Right atrium auricular region (tissue), 2 donors: ENCODE measurements around the gene PLXNB3. TPM values are rescaled to one million over a fixed set of nuclear protein-coding genes. Genes with fewer than 3 reads are reported as not detected.

ENCODE experiments used
- DNase-seq: peaks from one replicate; pipeline ENCODE4 v3.0.0-alpha.2; 2019; ENCODE audit warnings: low spot score
- H3K27ac ChIP-seq, 2 donors: fragments of 200-600 bp; sonication (generic); 1 replicate in 1 of 2; 2 replicates in 1 of 2; pipeline ENCODE4 v1.5.1; 2016 to 2019
- H3K27me3 ChIP-seq, 2 donors: fragments of 200-600 bp; sonication (generic); one replicate each; pipeline versions ENCODE4 v1.5.1 to v1.6.0; 2017 to 2019
- H3K36me3 ChIP-seq: fragments of 200-600 bp; sonication (generic); one replicate; pipeline ENCODE4 v1.5.1; 2016
- H3K4me1 ChIP-seq, 2 donors: fragments of 200-600 bp; sonication (generic); one replicate each; pipeline versions ENCODE4 v1.5.1 to v1.6.0; 2017 to 2019
- H3K4me3 ChIP-seq, 2 donors: fragments of 200-600 bp; sonication (generic); 1 replicate in 1 of 2; 2 replicates in 1 of 2; pipeline ENCODE4 v1.5.1; 2017 to 2019; ENCODE audit warnings: mild to moderate bottlenecking in 1 of 2, moderate library complexity in 1 of 2
- H3K9me3 ChIP-seq, 2 donors: fragments of 200-600 bp; sonication (generic); one replicate each; pipeline ENCODE4 v1.5.1; 2019
- total RNA-seq, 2 donors: library from RNA; depleted of rRNA; stranded (reverse); fragments of >200 nt; gene quantifications; one replicate each; pipeline ENCODE4 v1.1.0, GENCODE V29; 2016
- TF ChIP-seq, protein P1 (sequence below), 2 donors: fragments of 200-600 bp; sonication (generic); IDR thresholded peaks; one replicate each; pipeline ENCODE4 v1.5.1; 2019; ENCODE audit warnings: antibody characterized with exemption in 2 of 2

The PLXNB3 gene
- total RNA-seq, 2 donors from 2014 or later = 5.6 to 8.2 TPM

DNA sequence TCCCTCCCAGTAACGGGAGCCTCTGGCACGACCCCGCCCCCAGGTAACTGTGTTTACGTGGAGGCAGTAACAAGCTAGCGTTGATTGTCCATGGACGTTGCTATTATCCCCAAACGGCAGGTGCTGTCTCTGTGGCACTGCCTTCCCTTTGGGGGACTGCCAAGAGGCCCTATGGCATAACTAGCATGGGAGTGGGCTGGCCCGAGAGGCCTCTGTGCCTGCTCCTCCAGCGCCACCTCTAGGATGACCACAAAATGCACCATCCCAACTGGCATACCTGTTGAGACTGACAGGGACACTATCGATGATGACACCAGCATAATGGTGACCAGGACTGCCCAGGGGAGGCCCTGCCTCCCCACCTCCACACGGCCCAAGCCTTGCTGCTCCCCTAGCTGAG, 18.3 kb downstream of the PLXNB3 start:
- TF ChIP-seq, protein P1, sequence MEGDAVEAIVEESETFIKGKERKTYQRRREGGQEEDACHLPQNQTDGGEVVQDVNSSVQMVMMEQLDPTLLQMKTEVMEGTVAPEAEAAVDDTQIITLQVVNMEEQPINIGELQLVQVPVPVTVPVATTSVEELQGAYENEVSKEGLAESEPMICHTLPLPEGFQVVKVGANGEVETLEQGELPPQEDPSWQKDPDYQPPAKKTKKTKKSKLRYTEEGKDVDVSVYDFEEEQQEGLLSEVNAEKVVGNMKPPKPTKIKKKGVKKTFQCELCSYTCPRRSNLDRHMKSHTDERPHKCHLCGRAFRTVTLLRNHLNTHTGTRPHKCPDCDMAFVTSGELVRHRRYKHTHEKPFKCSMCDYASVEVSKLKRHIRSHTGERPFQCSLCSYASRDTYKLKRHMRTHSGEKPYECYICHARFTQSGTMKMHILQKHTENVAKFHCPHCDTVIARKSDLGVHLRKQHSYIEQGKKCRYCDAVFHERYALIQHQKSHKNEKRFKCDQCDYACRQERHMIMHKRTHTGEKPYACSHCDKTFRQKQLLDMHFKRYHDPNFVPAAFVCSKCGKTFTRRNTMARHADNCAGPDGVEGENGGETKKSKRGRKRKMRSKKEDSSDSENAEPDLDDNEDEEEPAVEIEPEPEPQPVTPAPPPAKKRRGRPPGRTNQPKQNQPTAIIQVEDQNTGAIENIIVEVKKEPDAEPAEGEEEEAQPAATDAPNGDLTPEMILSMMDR (IDR thresholded peaks at IDR 0.05) = peak in 1 of 2 donors; percentile 21
- no peak overlapping the region for H3K4me3 ChIP-seq

DNA sequence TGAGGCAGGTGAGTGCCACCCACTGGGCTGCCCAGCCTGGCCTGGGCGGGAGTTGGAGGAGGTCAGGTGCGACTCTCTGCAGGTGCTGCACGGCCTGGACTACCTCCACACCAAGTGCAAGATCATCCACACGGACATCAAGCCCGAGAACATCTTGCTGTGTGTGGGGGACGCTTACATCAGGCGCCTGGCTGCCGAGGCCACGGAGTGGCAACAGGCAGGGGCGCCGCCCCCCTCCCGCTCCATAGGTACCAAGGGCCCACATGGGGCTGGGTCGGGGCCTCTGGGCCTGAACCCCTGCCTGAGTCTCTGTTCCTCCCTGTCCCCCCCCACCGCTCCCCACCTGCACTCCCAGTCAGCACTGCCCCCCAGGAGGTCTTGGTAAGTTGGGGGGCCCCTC, 18.8 kb downstream of the PLXNB3 start:
- no peak for DNase-seq
- TF ChIP-seq, protein P1 (IDR thresholded peaks at IDR 0.05) = no peak
- H3K27me3 ChIP-seq = no peaks in the 10 kb centered on the region
- H3K36me3 ChIP-seq = peaks cover 21% of the 10 kb centered on the region
- H3K9me3 ChIP-seq = no peaks in the 10 kb centered on the region
- H3K27ac ChIP-seq = no peak overlapping the region
- H3K4me3 ChIP-seq = no peak overlapping the region
- H3K4me1 ChIP-seq = peaks cover 0 to 25% of the 10 kb centered on the region in 2 donors

More for the DNA sequence above, 18.3 kb downstream of the PLXNB3 start:
- Histone ChIP-seq H3K9me3 (no peaks in the 10 kb centered on the region), H3K27me3 (no peaks in the 10 kb centered on the region), H3K27ac (no peak overlapping the region), H3K4me1 (peaks cover 0 to 25% of the 10 kb centered on the region in 2 donors), H3K36me3 (peaks cover 21% of the 10 kb centered on the region)
- DNase-seq = no peak

DNA sequence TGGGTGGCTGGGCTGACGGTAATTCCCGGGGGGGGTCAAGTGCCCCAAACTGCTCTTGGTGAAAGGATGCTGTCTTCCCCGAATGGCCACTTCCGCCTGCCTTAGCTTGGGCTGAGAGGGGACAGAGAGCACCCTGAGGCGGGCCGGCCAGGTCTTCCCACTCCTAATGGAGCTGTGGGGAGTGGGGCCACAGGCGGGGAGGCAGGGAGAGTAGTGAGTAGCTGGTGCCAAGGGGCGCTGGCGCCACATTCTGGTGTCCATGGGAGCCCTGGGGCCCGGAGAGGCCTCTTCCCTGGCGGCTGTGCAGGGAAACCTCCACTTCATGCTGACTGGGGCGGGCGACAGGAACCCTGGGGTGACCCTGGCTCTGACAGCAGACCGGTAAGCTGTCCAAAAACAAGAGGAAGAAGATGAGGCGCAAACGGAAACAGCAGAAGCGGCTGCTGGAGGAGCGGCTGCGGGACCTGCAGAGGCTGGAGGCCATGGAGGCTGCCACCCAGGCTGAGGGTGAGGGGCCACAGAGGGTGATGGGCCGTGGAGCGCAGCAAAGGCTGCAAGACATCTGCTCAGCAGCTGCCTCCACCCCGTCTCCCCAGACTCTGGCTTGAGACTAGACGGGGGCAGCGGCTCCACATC, 19.4 kb downstream of the PLXNB3 start:
- TF ChIP-seq, protein P1 (IDR thresholded peaks at IDR 0.05) = no peak
- DNase-seq = no peak
- Histone ChIP-seq H3K36me3 (peaks cover 22% of the 10 kb centered on the region), H3K4me1 (peaks cover 0 to 25% of the 10 kb centered on the region in 2 donors), H3K9me3 (no peaks in the 10 kb centered on the region), H3K4me3 (no peak overlapping the region), H3K27me3 (no peaks in the 10 kb centered on the region), H3K27ac (no peak overlapping the region)

DNA sequence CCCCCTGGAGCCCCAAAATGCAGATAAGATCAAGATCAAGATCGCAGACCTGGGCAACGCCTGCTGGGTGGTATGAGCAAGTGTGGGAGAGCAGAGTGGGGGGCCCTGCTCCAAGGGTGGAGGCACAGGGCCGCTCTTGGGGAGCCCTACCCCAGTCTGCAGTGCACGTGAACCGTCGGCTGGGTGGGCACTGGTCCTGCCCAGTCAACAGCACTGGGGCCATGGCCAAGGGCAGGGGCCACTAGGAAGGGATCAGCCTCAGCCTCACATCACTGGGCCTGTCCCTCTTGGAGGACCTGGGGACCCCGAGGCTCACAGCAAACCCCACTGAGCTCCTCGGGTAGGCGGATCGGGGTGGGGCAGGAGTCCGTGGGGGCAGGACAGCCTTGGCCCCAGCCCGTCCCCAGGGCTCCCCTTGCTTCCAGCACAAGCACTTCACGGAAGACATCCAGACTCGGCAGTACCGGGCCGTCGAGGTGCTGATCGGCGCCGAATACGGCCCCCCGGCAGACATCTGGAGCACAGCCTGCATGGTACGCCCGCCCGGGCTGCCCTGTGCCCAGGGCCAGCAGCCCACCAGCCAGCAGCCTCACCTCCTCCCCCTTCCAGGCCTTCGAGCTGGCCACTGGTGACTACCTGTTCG, 20.4 kb downstream of the PLXNB3 start:
- peaks cover 29% of the 10 kb centered on the region for H3K36me3 ChIP-seq
- no peaks in the 10 kb centered on the region for H3K9me3 ChIP-seq
- TF ChIP-seq, protein P1 (IDR thresholded peaks at IDR 0.05) = no peak
- no peak overlapping the region for H3K4me3 ChIP-seq
- H3K4me1 ChIP-seq = peaks cover 0 to 25% of the 10 kb centered on the region in 2 donors
- no peaks in the 10 kb centered on the region for H3K27me3 ChIP-seq
- no peak for DNase-seq
- no peak overlapping the region for H3K27ac ChIP-seq

DNA sequence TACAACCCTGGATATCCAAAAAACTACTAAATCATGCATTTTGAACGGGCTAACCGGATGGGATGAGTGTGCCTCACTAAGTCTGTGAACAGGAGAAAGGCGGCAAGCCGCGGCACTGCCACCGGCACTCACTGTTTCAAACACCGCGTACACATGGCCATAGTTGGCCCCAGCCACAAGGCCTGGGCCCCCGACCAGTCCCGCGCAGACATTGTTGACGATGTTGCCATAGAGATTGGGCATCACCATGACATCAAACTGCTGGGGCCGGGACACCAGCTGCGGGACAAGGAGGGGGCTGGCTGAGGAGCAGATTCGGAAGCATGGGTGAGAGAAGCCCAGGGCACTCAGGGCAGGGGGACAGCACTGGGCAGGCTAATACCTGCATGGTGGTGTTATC, 22.6 kb downstream of the PLXNB3 start:
- DNase-seq = no peak
- Histone ChIP-seq H3K27ac (no peak overlapping the region), H3K4me1 (peaks cover 0 to 9% of the 10 kb centered on the region in 2 donors), H3K36me3 (peaks cover 29% of the 10 kb centered on the region), H3K9me3 (no peaks in the 10 kb centered on the region), H3K27me3 (no peaks in the 10 kb centered on the region), H3K4me3 (no peak overlapping the region)
- TF ChIP-seq, protein P1 (IDR thresholded peaks at IDR 0.05) = no peak
